Measurements from ENCODE around the gene SCN5A.

DNA sequence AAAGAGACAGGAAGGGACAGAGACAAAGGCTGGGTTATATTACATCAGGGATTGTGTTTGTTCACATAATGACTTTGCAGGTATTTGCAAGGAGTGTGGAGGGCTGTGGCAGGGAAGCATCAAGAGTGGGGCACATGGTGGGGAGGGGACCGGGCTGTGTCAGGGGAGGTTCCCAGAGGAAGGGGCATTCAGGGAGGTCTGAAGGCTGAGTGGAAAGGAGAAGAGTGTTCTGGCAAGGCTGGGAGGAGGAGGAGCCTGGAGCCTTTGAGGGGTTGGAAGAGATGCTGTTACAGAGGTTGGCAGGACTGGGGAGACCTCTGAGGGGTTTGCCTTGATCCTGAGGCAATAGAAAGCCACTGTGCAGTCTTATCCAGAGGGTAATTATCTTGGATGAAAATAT is 103.9 kb downstream of the SCN5A start:
- TF ChIP-seq, protein P1, sequence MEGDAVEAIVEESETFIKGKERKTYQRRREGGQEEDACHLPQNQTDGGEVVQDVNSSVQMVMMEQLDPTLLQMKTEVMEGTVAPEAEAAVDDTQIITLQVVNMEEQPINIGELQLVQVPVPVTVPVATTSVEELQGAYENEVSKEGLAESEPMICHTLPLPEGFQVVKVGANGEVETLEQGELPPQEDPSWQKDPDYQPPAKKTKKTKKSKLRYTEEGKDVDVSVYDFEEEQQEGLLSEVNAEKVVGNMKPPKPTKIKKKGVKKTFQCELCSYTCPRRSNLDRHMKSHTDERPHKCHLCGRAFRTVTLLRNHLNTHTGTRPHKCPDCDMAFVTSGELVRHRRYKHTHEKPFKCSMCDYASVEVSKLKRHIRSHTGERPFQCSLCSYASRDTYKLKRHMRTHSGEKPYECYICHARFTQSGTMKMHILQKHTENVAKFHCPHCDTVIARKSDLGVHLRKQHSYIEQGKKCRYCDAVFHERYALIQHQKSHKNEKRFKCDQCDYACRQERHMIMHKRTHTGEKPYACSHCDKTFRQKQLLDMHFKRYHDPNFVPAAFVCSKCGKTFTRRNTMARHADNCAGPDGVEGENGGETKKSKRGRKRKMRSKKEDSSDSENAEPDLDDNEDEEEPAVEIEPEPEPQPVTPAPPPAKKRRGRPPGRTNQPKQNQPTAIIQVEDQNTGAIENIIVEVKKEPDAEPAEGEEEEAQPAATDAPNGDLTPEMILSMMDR (IDR thresholded peaks at IDR 0.05; ENCODE audit: low read depth, low read length) = no peak
- no peak for TF ChIP-seq EZH2phosphoT487 (IDR thresholded peaks at IDR 0.05; ENCODE audit: low read depth)

Measured in OCI-LY3 (cell line).